SJSA1 (cell line): ENCODE measurements around the gene CHD2. TPM values are rescaled to one million over a fixed set of nuclear protein-coding genes. Genes with fewer than 3 reads are reported as not detected.

ENCODE experiments used
- DNase-seq, 2 experiments: peaks; one replicate each; pipeline ENCODE4 v3.0.0-alpha.2; 2015 to 2020; ENCODE audit warnings: low spot score in 2 of 2, low read depth in 1 of 2
- H3K27ac ChIP-seq: fragments of 250-450 bp; sonication (Bioruptor Pico); 2 replicates; pipeline ENCODE4 v1.5.1; 2020; ENCODE audit warnings: mild to moderate bottlenecking, moderate library complexity
- H3K27me3 ChIP-seq: fragments of 250-450 bp; sonication (Bioruptor Pico); replicated peaks from 2 replicates; pipeline ENCODE4 v1.5.1; 2020; ENCODE audit warnings: mild to moderate bottlenecking, moderate library complexity
- H3K36me3 ChIP-seq: fragments of 250-450 bp; sonication (Bioruptor Pico); 2 replicates; pipeline ENCODE4 v1.5.1; 2020; ENCODE audit warnings: mild to moderate bottlenecking
- H3K4me1 ChIP-seq: fragments of 250-450 bp; sonication (Bioruptor Pico); replicated peaks from 2 replicates; pipeline ENCODE4 v1.6.1; 2021; ENCODE audit warnings: mild to moderate bottlenecking
- H3K4me3 ChIP-seq: fragments of 250-450 bp; sonication (Bioruptor Pico); 2 replicates; pipeline ENCODE4 v1.5.1; 2020; ENCODE audit warnings: mild to moderate bottlenecking
- H3K9me3 ChIP-seq: fragments of 250-450 bp; sonication (Bioruptor Pico); replicated peaks from 2 replicates; pipeline ENCODE4 v1.5.1; 2020; ENCODE audit warnings: mild to moderate bottlenecking
- total RNA-seq: library from RNA; depleted of rRNA; stranded (reverse); fragments of >200 nt; shearing (Covaris generic); gene quantifications from 2 replicates; pipeline ENCODE4 v1.2.3, GENCODE V29; 2014

The CHD2 gene
- total RNA-seq, 1 experiment from 2014 or later, result 37.6 TPM

GRCh38 chr15:92891533-92892200 lies 8.5 kb upstream of the CHD2 start:
- H3K4me3 ChIP-seq, result no peak overlapping the region
- H3K4me1 ChIP-seq, result no peaks in the 10 kb centered on the region
- H3K27ac ChIP-seq, result no peak overlapping the region
- H3K9me3 ChIP-seq, result no peaks in the 10 kb centered on the region
- peaks cover 95% of the 10 kb centered on the region for H3K36me3 ChIP-seq
- H3K27me3 ChIP-seq, result no peaks in the 10 kb centered on the region
- no peak for DNase-seq

- Histone ChIP-seq H3K36me3 (peaks cover 95% of the 10 kb centered on the region), H3K9me3 (no peaks in the 10 kb centered on the region), H3K27me3 (no peaks in the 10 kb centered on the region), H3K4me1 (no peaks in the 10 kb centered on the region), H3K27ac (no peak overlapping the region), H3K4me3 (no peak overlapping the region)
- no peak for DNase-seq
Measured at GRCh38 chr15:92892201-92892555, 7.9 kb upstream of the CHD2 start.

GRCh38 chr15:92893200-92893599 lies 6.9 kb upstream of the CHD2 start:
- Histone ChIP-seq H3K9me3 (no peaks in the 10 kb centered on the region), H3K4me3 (no peak overlapping the region), H3K4me1 (no peaks in the 10 kb centered on the region), H3K36me3 (peaks cover 96% of the 10 kb centered on the region), H3K27ac (no peak overlapping the region), H3K27me3 (no peaks in the 10 kb centered on the region)
- no peak for DNase-seq

GRCh38 chr15:92896561-92896960 lies 3.6 kb upstream of the CHD2 start:
- no peaks in the 10 kb centered on the region for H3K4me1 ChIP-seq
- no peaks in the 10 kb centered on the region for H3K27me3 ChIP-seq
- H3K36me3 ChIP-seq, result peaks cover 87% of the 10 kb centered on the region
- H3K27ac ChIP-seq, result peak overlapping the region; percentile 31; the same call in 1 of the 2 replicates
- DNase-seq, result no peak
- H3K4me3 ChIP-seq, result no peak overlapping the region
- H3K9me3 ChIP-seq, result no peaks in the 10 kb centered on the region

- H3K9me3 ChIP-seq, result no peaks in the 10 kb centered on the region
- no peaks in the 10 kb centered on the region for H3K4me1 ChIP-seq
- DNase-seq, result no peak
- H3K27ac ChIP-seq, result no peak overlapping the region
- H3K4me3 ChIP-seq, result no peak overlapping the region
- H3K27me3 ChIP-seq, result no peaks in the 10 kb centered on the region
- peaks cover 86% of the 10 kb centered on the region for H3K36me3 ChIP-seq
Measured at GRCh38 chr15:92897620-92898019, 2.5 kb upstream of the CHD2 start.

- no peak overlapping the region for H3K4me3 ChIP-seq
- DNase-seq, result no peak
- no peaks in the 10 kb centered on the region for H3K9me3 ChIP-seq
- no peaks in the 10 kb centered on the region for H3K27me3 ChIP-seq
- H3K27ac ChIP-seq, result peak overlapping the region; percentile 99
- H3K4me1 ChIP-seq, result peaks cover 13% of the 10 kb centered on the region
- H3K36me3 ChIP-seq, result peaks cover 84% of the 10 kb centered on the region
Measured at GRCh38 chr15:92898988-92899582, 1.0 kb upstream of the CHD2 start.

GRCh38 chr15:92899601-92899947 lies 550 bp upstream of the CHD2 start:
- Histone ChIP-seq H3K27me3 (no peaks in the 10 kb centered on the region), H3K4me1 (peaks cover 13% of the 10 kb centered on the region), H3K27ac (peak overlapping the region; percentile 99), H3K9me3 (no peaks in the 10 kb centered on the region), H3K4me3 (no peak overlapping the region), H3K36me3 (peaks cover 79% of the 10 kb centered on the region)
- no peak for DNase-seq

- peak overlapping the region; percentile 99 for H3K27ac ChIP-seq
- peaks cover 24% of the 10 kb centered on the region for H3K4me1 ChIP-seq
- H3K4me3 ChIP-seq, result peak overlapping the region; percentile 54
- no peaks in the 10 kb centered on the region for H3K9me3 ChIP-seq
- peaks cover 79% of the 10 kb centered on the region for H3K36me3 ChIP-seq
- no peaks in the 10 kb centered on the region for H3K27me3 ChIP-seq
- no peak for DNase-seq
Measured at GRCh38 chr15:92900731-92901071, 577 bp downstream of the CHD2 start.

GRCh38 chr15:92901072-92901761 lies 1.1 kb downstream of the CHD2 start:
- H3K36me3 ChIP-seq, result peaks cover 80% of the 10 kb centered on the region
- DNase-seq, result peak in 1 of 2 experiments; percentile 63
- H3K4me3 ChIP-seq, result peak overlapping the region; percentile 54
- H3K4me1 ChIP-seq, result peaks cover 29% of the 10 kb centered on the region
- H3K27ac ChIP-seq, result peak overlapping the region; percentile 99
- no peaks in the 10 kb centered on the region for H3K9me3 ChIP-seq
- no peaks in the 10 kb centered on the region for H3K27me3 ChIP-seq

GRCh38 chr15:92901995-92902394 lies 1.9 kb downstream of the CHD2 start:
- H3K4me3 ChIP-seq, result peak overlapping the region; percentile 54
- DNase-seq, result no peak
- H3K9me3 ChIP-seq, result no peaks in the 10 kb centered on the region
- peaks cover 73% of the 10 kb centered on the region for H3K36me3 ChIP-seq
- H3K4me1 ChIP-seq, result peaks cover 37% of the 10 kb centered on the region
- peak overlapping the region; percentile 99 for H3K27ac ChIP-seq
- no peaks in the 10 kb centered on the region for H3K27me3 ChIP-seq

GRCh38 chr15:92902737-92903593 lies 2.8 kb downstream of the CHD2 start:
- H3K36me3 ChIP-seq, result peaks cover 69% of the 10 kb centered on the region
- no peaks in the 10 kb centered on the region for H3K9me3 ChIP-seq
- DNase-seq, result peak in 1 of 2 experiments; percentile 49
- H3K4me3 ChIP-seq, result peak overlapping the region; percentile 54
- no peaks in the 10 kb centered on the region for H3K27me3 ChIP-seq
- H3K27ac ChIP-seq, result peak overlapping the region; percentile 99
- peaks cover 46% of the 10 kb centered on the region for H3K4me1 ChIP-seq

GRCh38 chr15:92903631-92903965 lies 3.5 kb downstream of the CHD2 start:
- H3K27ac ChIP-seq, result peak overlapping the region; percentile 99
- no peaks in the 10 kb centered on the region for H3K27me3 ChIP-seq
- no peak for DNase-seq
- peaks cover 68% of the 10 kb centered on the region for H3K36me3 ChIP-seq
- H3K4me3 ChIP-seq, result peak overlapping the region; percentile 54
- H3K9me3 ChIP-seq, result no peaks in the 10 kb centered on the region
- peaks cover 53% of the 10 kb centered on the region for H3K4me1 ChIP-seq

GRCh38 chr15:92903966-92904721 lies 4.0 kb downstream of the CHD2 start:
- peak overlapping the region; percentile 54 for H3K4me3 ChIP-seq
- H3K27me3 ChIP-seq, result no peaks in the 10 kb centered on the region
- H3K4me1 ChIP-seq, result peaks cover 56% of the 10 kb centered on the region
- H3K9me3 ChIP-seq, result no peaks in the 10 kb centered on the region
- peak; percentile 99 to 100 for DNase-seq
- H3K36me3 ChIP-seq, result peaks cover 62% of the 10 kb centered on the region
- peak overlapping the region; percentile 99 for H3K27ac ChIP-seq
